ENCODE measurements around the gene ECE1.
"Not testable (repeated sequence)": the region's sequence is repeated elsewhere in the genome, so short reads cannot be mapped to it uniquely, and the experiment has no call there.

The ECE1 gene

GRCh38 chr1:21290546-21290944 is 282 bp upstream of the ECE1 start:
- no peak for DNase-seq

GRCh38 chr1:21289127-21289526 is 1.1 kb downstream of the ECE1 start:
- DNase-seq: no peak

- no peak for DNase-seq
These were observed 2.3 kb downstream of the ECE1 start for GRCh38 chr1:21287905-21288514.

- DNase-seq: not testable (repeated sequence)
These were observed 4.9 kb downstream of the ECE1 start for GRCh38 chr1:21285386-21285785.

- DNase-seq: no peak
These were observed 5.2 kb downstream of the ECE1 start for GRCh38 chr1:21285055-21285372.

- no peak for DNase-seq
These were observed 5.8 kb downstream of the ECE1 start for GRCh38 chr1:21284206-21285054.

- DNase-seq: no peak
These were observed 6.7 kb downstream of the ECE1 start for GRCh38 chr1:21283524-21283923.

GRCh38 chr1:21282020-21282419 is 8.2 kb downstream of the ECE1 start:
- not testable (repeated sequence) for DNase-seq

- DNase-seq: no peak
These were observed 9.8 kb downstream of the ECE1 start for GRCh38 chr1:21280482-21280881.

GRCh38 chr1:21280011-21280471 is 10.2 kb downstream of the ECE1 start:
- DNase-seq: peak; percentile 8

GRCh38 chr1:21278860-21279845 is 11.1 kb downstream of the ECE1 start:
- DNase-seq: no peak

- DNase-seq: no peak
These were observed 11.9 kb downstream of the ECE1 start for GRCh38 chr1:21278208-21278859.

- no peak for DNase-seq
These were observed 13.1 kb downstream of the ECE1 start for GRCh38 chr1:21277180-21277579.

GRCh38 chr1:21272540-21272939 is 17.7 kb downstream of the ECE1 start:
- DNase-seq: no peak

GRCh38 chr1:21271550-21271949 is 18.7 kb downstream of the ECE1 start:
- no peak for DNase-seq

GRCh38 chr1:21270086-21270689 is 20.1 kb downstream of the ECE1 start:
- DNase-seq: peak; percentile 83

GRCh38 chr1:21269461-21270085 is 20.7 kb downstream of the ECE1 start:
- DNase-seq: no peak

- no peak for DNase-seq
These were observed 21.7 kb downstream of the ECE1 start for GRCh38 chr1:21268281-21269239.

GRCh38 chr1:21267191-21268077 is 22.8 kb downstream of the ECE1 start:
- no peak for DNase-seq

Data from activated CD4-positive, alpha-beta T cell treated with anti-CD3 and anti-CD28 coated beads, Interleukin-2, amount 50 U/mL, for 16 hours (primary cell).